K562 (cell line): ENCODE data around the gene TIMP1. TPM values are rescaled to one million over a fixed set of nuclear protein-coding genes. Genes with fewer than 3 reads are reported as not detected.

Experiments used
- CHAMP1 ChIP-seq: fragments of 450-650 bp; IDR thresholded peaks from 2 replicates; pipeline ENCODE4 v1.6.1; 2016; ENCODE audit warnings: mild to moderate bottlenecking
- KDM5B ChIP-seq: fragments of 200-600 bp; sonication (generic); IDR thresholded peaks from 2 replicates; pipeline ENCODE4 v1.6.1; 2012; ENCODE audit warnings: low read depth, mild to moderate bottlenecking, moderate library complexity, low read length, control low read depth, inconsistent platforms; ENCODE audit not compliant: insufficient replicate concordance
- NCOA2 ChIP-seq, 2 experiments: fragments of 450-650 bp; IDR thresholded peaks; 2 replicates each; pipeline ENCODE4 v1.6.1; 2018; ENCODE audit warnings: mild to moderate bottlenecking in 2 of 2, moderate library complexity in 1 of 2; ENCODE audit not compliant: partially characterized antibody in 2 of 2
- PRDM10 ChIP-seq: fragments of 450-650 bp; IDR thresholded peaks from 2 replicates; pipeline ENCODE4 v1.6.1; 2018; ENCODE audit not compliant: partially characterized antibody
- RBBP5 ChIP-seq: fragments of 200-600 bp; sonication (generic); IDR thresholded peaks from 2 replicates; pipeline ENCODE4 v1.6.1; 2012; ENCODE audit warnings: borderline replicate concordance, mild to moderate bottlenecking, low read length, control low read depth, inconsistent platforms; ENCODE audit not compliant: insufficient read depth, poor library complexity, severe bottlenecking
- SAFB2 ChIP-seq: fragments of 200-400 bp; formaldehyde crosslinking; IDR thresholded peaks from 2 replicates; pipeline ENCODE4 v1.6.1; 2018; ENCODE audit warnings: borderline replicate concordance, low read length, low read depth, moderate library complexity; ENCODE audit not compliant: severe bottlenecking
- SMAD4 ChIP-seq: fragments of 250-450 bp; sonication (Bioruptor Pico); conservative IDR thresholded peaks from 2 replicates; pipeline ENCODE4 v1.8.0; 2021; ENCODE audit warnings: inconsistent platforms, mild to moderate bottlenecking, moderate library complexity
- TRIM24 ChIP-seq, 2 experiments: fragments of 450-650 bp; IDR thresholded peaks; 2 replicates each; pipeline ENCODE4 v1.6.1; 2016
- TSHZ1 ChIP-seq: fragments of 250-450 bp; sonication (Bioruptor Pico); IDR thresholded peaks from 2 replicates; pipeline ENCODE4 v1.4.0; 2020; ENCODE audit warnings: mild to moderate bottlenecking, moderate library complexity
- ZNF589 ChIP-seq: fragments of 200-800 bp; sonication (Bioruptor generic); IDR thresholded peaks from 2 replicates; pipeline ENCODE4 v1.6.1; 2016; ENCODE audit warnings: low read depth, missing genetic modification characterization, missing compliant biosample characterization
- ZNF707 ChIP-seq: fragments of 250-450 bp; sonication (Bioruptor Pico); conservative IDR thresholded peaks from 2 replicates; pipeline ENCODE4 v1.8.0; 2022; ENCODE audit warnings: inconsistent platforms, mild to moderate bottlenecking, moderate library complexity
- ZNF766 ChIP-seq: fragments of 200-800 bp; sonication (Bioruptor generic); conservative IDR thresholded peaks from 2 replicates; pipeline ENCODE4 v1.6.1; 2016; ENCODE audit warnings: missing genetic modification characterization, missing compliant biosample characterization
- ZNF778 ChIP-seq: fragments of 450-650 bp; formaldehyde crosslinking; IDR thresholded peaks from 2 replicates; pipeline ENCODE4 v1.4.0; 2020; ENCODE audit warnings: mild to moderate bottlenecking, moderate library complexity
- ZSCAN29 ChIP-seq: fragments of 450-650 bp; IDR thresholded peaks from 2 replicates; pipeline ENCODE4 v1.6.1; 2017
- polyA plus RNA-seq, 8 experiments: library from polyadenylated mRNA; depleted of rRNA in 4 of 8; stranded (reverse) in 5 of 8; unstranded in 3 of 8; fragments of >200 nt; fragmentation: Nextera tagmentation in 2 of 8; fragmentation: Illumina TruSeq in 1 of 8; extraction: Ambion mirVana in 2 of 8; extraction: Trizol in 1 of 8; gene quantifications; 2 replicates each; pipeline versions ENCODE4 v1.2.1 to v1.2.3, GENCODE V29; 2011 to 2014; ENCODE audit warnings: inconsistent platforms in 1 of 8, missing spikeins in 1 of 8
- total RNA-seq, 7 experiments: library from RNA; depleted of rRNA in 6 of 7; stranded (reverse); fragments of >200 nt in 6 of 7; fragmentation: Illumina TruSeq in 2 of 7; extraction: Trizol in 2 of 7; gene quantifications; 2 replicates each; pipeline versions ENCODE4 v1.2.1 to v1.2.3, GENCODE V29; 2011 to 2021; ENCODE audit warnings: low replicate concordance in 1 of 7
- TF ChIP-seq, protein P1 (sequence below): fragments of 450-650 bp; conservative IDR thresholded peaks from 2 replicates; pipeline ENCODE4 v1.6.1; 2016; ENCODE audit warnings: missing genetic modification characterization, low read depth, mild to moderate bottlenecking, control low read depth, missing compliant biosample characterization

TIMP1 gene
- total and polyA plus RNA-seq, 9 of the 15 experiments (the other 6 are each of a cell fraction or from before 2014, with no cell fraction given): 115 to 699 (median 273) TPM

DNA sequence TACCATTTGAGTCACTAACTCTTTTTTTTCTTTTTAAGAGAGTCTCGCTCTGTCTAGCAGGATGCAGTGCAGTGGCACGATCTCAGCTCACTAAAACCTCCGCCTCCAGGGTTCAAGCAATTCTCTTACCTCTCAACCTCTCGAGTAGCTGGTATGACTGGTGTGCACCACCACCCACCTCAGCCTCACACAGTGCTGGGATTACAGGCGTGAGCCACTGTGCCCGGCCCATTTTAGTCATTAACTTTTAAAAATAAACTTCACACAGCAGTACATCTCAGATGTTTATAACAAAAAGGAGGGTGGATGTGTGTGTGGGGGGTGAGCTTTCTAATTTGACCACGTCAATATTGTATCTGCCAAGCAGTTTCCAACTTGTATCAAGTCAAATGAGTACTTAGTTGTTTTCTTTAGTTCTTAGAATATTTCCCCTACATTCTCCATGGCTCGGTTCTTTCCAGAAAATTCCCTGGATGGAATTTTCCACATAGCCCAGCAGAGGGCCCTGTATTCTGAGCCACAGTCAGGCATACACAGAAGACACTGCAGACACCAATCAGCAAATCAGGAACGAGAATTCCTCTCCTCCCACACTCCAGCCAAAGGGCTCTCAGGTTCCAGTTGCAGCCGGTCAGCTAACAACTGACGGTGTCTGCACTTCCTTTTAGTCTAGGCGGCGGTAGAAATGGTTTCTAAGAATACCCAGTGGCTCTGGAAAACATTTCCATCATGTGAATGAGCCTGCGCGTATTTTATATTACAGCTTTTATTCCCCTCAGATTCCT, 41.3 kb upstream of the TIMP1 start (continued):
- no peak for TF ChIP-seq CHAMP1
- no peak for TF ChIP-seq ZSCAN29
- TF ChIP-seq ZNF778 (CRISPR knock-in tag): no peak
- no peak for TF ChIP-seq ZNF766
- no peak for TF ChIP-seq TSHZ1 (CRISPR knock-in tag)
- no peak for TF ChIP-seq ZNF589
- TF ChIP-seq TRIM24 (IDR thresholded peaks at IDR 0.05): no peak
- TF ChIP-seq SAFB2: no peak
- no peak for TF ChIP-seq KDM5B
- TF ChIP-seq NCOA2 (IDR thresholded peaks at IDR 0.05; ENCODE audit: partially characterized antibody in 2 of 2): no peak
- TF ChIP-seq ZNF707: no peak
- no peak for TF ChIP-seq PRDM10
- TF ChIP-seq RBBP5: no peak
- TF ChIP-seq, protein P1, sequence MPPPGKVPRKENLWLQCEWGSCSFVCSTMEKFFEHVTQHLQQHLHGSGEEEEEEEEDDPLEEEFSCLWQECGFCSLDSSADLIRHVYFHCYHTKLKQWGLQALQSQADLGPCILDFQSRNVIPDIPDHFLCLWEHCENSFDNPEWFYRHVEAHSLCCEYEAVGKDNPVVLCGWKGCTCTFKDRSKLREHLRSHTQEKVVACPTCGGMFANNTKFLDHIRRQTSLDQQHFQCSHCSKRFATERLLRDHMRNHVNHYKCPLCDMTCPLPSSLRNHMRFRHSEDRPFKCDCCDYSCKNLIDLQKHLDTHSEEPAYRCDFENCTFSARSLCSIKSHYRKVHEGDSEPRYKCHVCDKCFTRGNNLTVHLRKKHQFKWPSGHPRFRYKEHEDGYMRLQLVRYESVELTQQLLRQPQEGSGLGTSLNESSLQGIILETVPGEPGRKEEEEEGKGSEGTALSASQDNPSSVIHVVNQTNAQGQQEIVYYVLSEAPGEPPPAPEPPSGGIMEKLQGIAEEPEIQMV (tag): no peak
- TF ChIP-seq SMAD4: peak; percentile 66
